GM20000 (cell line): ENCODE measurements around the gene KCNMA1.
"Not testable (repeated sequence)": the region's sequence is repeated elsewhere in the genome, so short reads cannot be mapped to it uniquely, and the experiment has no call there.

ENCODE experiments used
- DNase-seq: peaks from one replicate; pipeline ENCODE4 v3.0.0; 2012; ENCODE audit warnings: low spot score
- CTCF ChIP-seq: IDR thresholded peaks from 2 replicates; pipeline ENCODE4 v1.5.1; 2012; ENCODE audit warnings: mild to moderate bottlenecking, control low read depth; ENCODE audit errors: extremely low read depth, missing control alignments

Gene KCNMA1

DNA sequence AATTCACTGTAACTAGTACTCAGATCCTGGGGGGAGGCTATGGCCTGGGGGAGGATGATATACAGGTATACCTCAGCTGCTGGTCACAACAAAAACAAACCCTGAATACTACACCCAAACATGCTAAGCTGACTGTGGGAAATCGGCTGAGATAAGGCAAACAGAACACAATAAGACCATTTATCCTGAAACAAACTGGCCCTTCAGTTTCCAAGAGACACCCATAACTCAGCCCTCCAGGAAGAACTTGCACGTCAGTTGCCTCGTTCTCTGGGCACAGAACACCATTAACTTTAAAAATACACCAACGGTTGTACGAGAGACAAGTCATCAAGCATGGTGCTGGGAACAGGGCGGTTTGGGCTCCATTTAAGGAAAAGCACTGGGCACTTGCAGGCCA, 24.1 kb upstream of the KCNMA1 start:
- DNase-seq, result no peak
- no peak for TF ChIP-seq CTCF

DNA sequence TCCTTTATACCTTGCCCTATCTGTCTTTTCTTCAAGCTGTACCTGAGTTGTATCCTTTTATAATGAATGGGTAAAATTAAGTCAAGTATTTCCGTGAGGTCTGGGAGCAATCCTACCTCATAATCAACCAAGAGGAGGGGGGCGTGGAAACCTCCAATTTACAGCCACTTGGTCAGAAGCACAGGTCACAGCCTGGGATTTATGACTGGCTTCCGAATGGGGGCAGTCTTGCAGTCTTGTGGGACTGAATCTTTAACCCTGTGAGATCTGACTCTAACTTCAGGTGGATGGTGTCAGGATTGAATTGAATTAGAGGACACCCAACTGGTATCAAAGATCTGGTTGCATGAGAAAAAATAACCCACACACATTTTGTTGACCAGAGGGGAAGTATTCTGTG, 23.5 kb upstream of the KCNMA1 start:
- TF ChIP-seq CTCF, result no peak
- no peak for DNase-seq

GRCh38 chr10:77659046-77659670, 21.6 kb upstream of the KCNMA1 start:
- not testable (repeated sequence) for DNase-seq

DNA sequence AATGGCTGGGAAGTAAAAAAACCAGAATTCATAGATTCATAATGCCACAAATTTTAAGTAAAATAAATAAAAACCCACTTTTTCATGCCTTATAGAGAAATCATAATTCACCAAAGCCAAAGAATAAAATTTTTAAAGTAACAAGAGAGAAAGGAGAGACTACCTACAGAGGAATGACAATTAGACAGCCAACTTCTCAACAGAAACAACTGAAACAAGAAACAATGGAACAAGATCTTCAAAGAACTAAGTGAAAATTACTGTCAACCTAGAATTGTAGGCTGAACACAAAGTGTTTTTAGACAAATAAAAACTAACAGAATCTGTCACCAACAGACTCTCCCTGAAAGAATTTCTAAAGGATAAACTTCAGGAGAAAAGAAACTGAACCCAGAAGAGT, 15.6 kb upstream of the KCNMA1 start:
- TF ChIP-seq CTCF, result no peak
- DNase-seq, result no peak

DNA sequence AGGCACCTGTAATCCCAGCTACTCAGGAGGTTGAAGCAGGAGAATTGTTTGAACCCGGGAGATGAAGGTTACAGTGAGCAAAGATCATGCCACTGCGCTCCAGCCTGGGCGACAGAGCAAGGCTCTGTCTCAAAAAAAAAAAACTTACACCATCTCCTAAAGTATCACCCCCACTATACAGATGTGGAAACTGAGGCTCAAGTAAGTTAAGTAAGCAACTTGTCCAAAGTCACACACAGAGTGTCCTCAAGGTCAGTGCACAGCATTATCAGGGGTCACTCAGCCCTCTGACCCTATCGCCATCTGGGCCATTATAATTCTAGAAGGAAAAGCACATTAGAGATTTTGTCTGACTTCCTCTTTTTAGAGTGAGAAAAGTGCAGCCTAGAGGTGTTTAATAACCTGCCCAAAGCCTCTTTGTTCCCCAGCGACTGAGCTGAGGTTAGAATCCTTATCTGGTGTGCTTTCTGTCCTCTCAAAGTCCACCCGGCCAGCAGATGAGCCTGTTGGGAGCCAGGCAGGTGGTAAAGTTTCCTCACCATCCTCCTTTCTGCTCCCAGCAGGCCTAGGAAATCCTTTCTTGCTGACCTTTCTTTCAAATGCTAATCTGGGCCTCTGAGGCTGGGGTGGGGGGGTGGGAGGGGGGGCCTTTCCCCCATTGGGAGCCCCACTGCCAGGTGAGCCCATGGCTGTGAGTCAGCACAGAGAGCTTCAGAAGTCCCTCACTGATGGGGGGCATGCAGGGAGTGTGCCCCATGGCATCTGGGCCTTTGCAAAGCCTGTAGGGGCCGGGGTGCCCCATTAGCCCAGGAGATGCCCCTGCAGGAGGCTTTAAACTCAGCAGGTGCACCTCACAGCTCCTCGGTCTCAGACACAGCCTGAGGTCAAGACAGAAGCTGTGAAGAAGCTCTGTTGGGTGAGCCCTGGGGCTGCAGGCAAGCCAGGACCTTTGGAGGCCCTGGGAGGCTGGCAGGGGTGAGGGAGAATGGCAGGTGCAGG, 12.0 kb upstream of the KCNMA1 start:
- DNase-seq, result no peak
- TF ChIP-seq CTCF, result no peak

DNA sequence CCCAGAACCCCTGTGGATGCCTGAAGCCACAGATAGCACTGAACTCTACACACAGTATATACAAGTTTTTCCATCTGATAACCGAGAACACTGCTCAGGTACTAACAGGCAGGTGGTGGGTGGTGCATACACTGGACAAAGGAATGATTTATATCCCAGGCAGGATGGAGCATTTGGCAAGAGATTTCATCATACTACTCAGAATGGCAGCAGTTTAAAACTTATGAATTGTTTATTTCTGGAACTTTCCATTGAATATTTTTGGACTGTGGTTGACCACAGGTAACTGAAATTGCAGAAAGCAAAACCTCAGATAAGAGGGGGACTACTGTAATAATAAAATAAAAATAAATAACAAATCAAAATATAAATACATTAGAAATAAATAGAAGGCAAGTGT, 10.9 kb upstream of the KCNMA1 start:
- no peak for DNase-seq
- no peak for TF ChIP-seq CTCF

DNA sequence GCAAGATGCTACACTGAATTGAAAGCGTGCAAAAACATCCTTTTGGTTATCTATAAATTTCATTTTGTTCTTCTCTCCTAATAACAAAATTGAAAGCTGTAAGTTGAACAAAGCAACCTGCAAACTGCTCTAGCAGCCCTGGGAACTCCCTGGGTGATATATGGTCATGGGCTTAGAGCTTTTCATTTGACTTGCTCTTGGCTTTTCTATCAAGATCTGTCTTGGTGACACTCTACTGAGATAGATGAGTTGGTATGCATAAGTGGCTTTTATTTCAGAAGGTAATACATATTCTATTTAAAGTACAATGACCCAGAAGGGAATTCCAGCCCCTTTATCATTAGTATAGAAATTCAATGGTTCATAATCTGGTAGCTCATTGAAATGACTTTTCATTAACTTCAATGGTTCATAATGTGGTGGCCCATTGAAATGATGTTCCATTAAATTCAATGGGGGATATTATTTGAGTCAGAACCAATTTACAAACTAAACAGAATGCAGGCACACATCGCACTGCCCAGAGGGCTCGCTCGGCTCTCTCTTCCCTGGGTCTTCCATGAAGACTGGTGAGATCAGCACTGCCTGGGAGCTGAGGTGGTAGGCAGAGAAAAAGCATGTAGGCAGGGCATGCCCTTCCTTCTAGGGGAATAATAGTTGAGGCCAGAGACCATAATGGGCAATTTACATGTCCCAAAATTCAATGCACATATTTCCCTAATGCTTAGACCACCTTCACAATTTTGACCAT, 10.1 kb upstream of the KCNMA1 start:
- no peak for DNase-seq
- TF ChIP-seq CTCF, result no peak
